Measurements from ENCODE around the gene COL8A1. TPM values are rescaled to one million over a fixed set of nuclear protein-coding genes. Genes with fewer than 3 reads are reported as not detected.

Gene COL8A1
- total and polyA plus RNA-seq, 9 of the 15 experiments (the other 6 are each of a cell fraction or from before 2014, with no cell fraction given): 0.07 TPM; not detected in 8

DNA sequence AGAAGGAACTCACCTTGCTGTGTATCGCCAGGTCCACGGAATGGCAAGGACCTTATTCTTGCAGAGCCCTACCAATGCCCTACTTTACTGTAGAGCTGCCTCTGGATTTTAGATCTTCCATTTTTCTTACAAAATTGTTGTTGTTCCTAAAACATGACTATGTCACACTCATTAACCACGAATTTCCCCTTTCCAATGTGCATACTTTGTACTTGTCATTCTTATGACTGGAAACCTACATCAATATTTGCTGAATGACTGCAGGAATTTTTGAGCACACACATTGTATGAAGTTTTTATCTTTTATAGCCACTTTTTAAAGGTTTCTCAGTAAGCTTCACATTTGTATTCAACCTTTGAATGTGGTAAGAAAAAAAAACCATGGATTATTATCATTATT lies 143.4 kb downstream of the COL8A1 start (continued):
- TF ChIP-seq, protein P1, sequence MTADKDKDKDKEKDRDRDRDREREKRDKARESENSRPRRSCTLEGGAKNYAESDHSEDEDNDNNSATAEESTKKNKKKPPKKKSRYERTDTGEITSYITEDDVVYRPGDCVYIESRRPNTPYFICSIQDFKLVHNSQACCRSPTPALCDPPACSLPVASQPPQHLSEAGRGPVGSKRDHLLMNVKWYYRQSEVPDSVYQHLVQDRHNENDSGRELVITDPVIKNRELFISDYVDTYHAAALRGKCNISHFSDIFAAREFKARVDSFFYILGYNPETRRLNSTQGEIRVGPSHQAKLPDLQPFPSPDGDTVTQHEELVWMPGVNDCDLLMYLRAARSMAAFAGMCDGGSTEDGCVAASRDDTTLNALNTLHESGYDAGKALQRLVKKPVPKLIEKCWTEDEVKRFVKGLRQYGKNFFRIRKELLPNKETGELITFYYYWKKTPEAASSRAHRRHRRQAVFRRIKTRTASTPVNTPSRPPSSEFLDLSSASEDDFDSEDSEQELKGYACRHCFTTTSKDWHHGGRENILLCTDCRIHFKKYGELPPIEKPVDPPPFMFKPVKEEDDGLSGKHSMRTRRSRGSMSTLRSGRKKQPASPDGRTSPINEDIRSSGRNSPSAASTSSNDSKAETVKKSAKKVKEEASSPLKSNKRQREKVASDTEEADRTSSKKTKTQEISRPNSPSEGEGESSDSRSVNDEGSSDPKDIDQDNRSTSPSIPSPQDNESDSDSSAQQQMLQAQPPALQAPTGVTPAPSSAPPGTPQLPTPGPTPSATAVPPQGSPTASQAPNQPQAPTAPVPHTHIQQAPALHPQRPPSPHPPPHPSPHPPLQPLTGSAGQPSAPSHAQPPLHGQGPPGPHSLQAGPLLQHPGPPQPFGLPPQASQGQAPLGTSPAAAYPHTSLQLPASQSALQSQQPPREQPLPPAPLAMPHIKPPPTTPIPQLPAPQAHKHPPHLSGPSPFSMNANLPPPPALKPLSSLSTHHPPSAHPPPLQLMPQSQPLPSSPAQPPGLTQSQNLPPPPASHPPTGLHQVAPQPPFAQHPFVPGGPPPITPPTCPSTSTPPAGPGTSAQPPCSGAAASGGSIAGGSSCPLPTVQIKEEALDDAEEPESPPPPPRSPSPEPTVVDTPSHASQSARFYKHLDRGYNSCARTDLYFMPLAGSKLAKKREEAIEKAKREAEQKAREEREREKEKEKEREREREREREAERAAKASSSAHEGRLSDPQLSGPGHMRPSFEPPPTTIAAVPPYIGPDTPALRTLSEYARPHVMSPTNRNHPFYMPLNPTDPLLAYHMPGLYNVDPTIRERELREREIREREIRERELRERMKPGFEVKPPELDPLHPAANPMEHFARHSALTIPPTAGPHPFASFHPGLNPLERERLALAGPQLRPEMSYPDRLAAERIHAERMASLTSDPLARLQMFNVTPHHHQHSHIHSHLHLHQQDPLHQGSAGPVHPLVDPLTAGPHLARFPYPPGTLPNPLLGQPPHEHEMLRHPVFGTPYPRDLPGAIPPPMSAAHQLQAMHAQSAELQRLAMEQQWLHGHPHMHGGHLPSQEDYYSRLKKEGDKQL (CRISPR knock-in tag; IDR thresholded peaks at IDR 0.05; ENCODE audit: borderline replicate concordance): no peak
- TF ChIP-seq, protein P2, sequence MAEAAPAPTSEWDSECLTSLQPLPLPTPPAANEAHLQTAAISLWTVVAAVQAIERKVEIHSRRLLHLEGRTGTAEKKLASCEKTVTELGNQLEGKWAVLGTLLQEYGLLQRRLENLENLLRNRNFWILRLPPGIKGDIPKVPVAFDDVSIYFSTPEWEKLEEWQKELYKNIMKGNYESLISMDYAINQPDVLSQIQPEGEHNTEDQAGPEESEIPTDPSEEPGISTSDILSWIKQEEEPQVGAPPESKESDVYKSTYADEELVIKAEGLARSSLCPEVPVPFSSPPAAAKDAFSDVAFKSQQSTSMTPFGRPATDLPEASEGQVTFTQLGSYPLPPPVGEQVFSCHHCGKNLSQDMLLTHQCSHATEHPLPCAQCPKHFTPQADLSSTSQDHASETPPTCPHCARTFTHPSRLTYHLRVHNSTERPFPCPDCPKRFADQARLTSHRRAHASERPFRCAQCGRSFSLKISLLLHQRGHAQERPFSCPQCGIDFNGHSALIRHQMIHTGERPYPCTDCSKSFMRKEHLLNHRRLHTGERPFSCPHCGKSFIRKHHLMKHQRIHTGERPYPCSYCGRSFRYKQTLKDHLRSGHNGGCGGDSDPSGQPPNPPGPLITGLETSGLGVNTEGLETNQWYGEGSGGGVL (CRISPR knock-in tag; IDR thresholded peaks at IDR 0.05): no peak
- no peak for TF ChIP-seq NFE2L1 (tag; IDR thresholded peaks at IDR 0.05; ENCODE audit: borderline replicate concordance, low read depth)
- no peak for TF ChIP-seq POLR2H (tag; IDR thresholded peaks at IDR 0.05; ENCODE audit: low read depth)
- no peak for TF ChIP-seq NFRKB (IDR thresholded peaks at IDR 0.05; ENCODE audit: low read depth)
- TF ChIP-seq CCNT2 (IDR thresholded peaks at IDR 0.05; ENCODE audit: borderline replicate concordance, extremely low read depth, insufficient read length, low read depth, low read length): no peak
